22Rv1 (cell line): Measurements from ENCODE around the gene GAN.

ENCODE experiments used
- ZFX ChIP-seq: fragments of 450-650 bp; IDR thresholded peaks from 2 replicates; pipeline ENCODE4 v1.6.1; 2017; ENCODE audit warnings: antibody characterized with exemption, borderline replicate concordance
- TF ChIP-seq, protein P1 (sequence below): fragments of 450-650 bp; IDR thresholded peaks from 2 replicates; pipeline ENCODE4 v1.5.1; 2017; ENCODE audit warnings: mild to moderate bottlenecking

DNA sequence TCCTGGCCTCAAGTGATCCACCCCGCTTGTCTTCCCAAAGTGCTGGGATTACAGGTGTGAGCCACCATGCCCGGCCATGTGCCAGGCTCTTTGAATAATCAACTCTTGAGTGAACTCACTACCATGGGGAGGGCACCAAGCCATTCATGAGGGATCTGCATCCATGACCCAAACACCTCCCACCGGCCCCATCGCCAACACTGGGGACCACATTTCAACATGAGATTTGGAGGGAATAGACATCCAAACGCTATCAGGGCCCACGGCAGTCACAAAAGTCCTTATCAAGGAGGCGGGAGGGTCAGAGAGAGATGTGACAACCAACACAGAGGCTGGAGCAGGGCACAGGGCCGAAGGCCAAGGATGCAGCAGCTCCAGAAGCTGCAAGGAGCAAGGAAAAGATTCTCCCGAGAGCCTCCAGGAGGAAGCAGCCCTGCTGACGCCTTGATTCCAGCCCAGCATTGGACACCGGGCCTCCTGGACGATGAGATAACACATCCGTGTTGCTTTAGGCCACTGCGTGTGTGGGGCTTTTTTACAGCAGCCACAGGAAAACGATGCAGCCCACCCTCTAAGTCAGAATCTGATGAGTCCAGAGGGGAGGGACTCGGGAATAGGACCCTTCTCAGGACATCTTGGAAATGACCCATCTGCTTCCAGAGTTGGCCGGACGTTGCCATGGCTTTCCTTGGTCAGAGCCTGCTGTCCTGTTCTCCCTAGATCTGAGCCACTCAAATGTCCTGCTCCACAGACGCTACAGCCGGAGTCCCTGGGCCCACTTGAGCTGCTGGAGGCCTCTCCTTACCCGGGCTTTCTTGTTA, 82.5 kb downstream of the GAN start:
- TF ChIP-seq, protein P1, sequence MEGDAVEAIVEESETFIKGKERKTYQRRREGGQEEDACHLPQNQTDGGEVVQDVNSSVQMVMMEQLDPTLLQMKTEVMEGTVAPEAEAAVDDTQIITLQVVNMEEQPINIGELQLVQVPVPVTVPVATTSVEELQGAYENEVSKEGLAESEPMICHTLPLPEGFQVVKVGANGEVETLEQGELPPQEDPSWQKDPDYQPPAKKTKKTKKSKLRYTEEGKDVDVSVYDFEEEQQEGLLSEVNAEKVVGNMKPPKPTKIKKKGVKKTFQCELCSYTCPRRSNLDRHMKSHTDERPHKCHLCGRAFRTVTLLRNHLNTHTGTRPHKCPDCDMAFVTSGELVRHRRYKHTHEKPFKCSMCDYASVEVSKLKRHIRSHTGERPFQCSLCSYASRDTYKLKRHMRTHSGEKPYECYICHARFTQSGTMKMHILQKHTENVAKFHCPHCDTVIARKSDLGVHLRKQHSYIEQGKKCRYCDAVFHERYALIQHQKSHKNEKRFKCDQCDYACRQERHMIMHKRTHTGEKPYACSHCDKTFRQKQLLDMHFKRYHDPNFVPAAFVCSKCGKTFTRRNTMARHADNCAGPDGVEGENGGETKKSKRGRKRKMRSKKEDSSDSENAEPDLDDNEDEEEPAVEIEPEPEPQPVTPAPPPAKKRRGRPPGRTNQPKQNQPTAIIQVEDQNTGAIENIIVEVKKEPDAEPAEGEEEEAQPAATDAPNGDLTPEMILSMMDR: no peak
- no peak for TF ChIP-seq ZFX
